NCI-H526 treated with DMSO at 0.1 percent for 48 hours (cell line): ENCODE results near the gene TMEM132E.
"Not testable (repeated sequence)": the region's sequence is repeated elsewhere in the genome, so short reads cannot be mapped to it uniquely, and the experiment has no call there.

ENCODE experiments used
- DNase-seq: peaks from one replicate; lab custom pipeline; 2025; lab: John Stamatoyannopoulos, UW

TMEM132E gene

GRCh38 chr17:34579017-34579946, at the start of gene TMEM132E:
TMEM132E (plus strand) TSS chr17:34579582; CDS start chr17:34581077, 1,495 bp downstream.
- peak; percentile 48 for DNase-seq

DNA sequence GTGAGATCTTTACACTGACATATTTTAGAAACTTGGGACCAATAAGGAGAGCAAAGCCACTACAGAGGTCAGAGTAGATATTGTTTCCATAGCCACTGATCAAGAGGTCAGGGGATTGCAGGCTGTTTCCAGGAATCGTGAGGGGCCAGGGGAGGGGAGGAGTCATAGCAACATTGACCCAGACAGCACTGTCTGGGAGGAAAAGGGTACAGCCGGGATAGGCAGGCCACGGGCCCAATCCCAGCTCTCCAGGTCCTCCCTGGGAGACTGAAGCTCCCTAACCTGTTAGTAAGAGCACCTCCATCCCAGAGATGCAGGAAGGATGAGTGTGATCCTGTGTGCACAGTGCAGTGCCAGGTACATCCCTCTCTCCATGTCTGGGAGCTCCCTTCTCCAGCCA, 48.5 kb upstream of the TMEM132E start:
- DNase-seq = no peak

- no peak for DNase-seq
Observed at GRCh38 chr17:34532281-34533065, 46.9 kb upstream of the TMEM132E start.

GRCh38 chr17:34533806-34534527, 45.4 kb upstream of the TMEM132E start:
- no peak for DNase-seq

DNA sequence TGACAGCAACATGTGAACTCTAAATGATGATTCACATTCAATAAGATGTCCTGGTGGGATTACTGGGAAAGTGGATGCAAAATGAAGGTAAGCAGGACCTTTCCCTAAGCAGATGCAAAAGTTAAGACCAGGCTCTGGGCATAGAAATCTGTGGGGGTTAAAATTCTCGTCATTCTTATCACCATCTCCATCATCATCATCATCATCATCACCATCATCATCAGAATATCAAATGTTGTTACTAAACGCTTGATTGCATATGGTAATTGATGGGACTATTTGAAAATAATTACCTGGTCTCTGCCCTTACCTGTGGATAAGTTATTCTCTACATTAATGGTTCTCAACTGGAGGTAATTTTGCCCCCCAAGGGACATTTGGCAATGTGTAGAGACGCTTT, 41.9 kb upstream of the TMEM132E start:
- no peak for DNase-seq

DNA sequence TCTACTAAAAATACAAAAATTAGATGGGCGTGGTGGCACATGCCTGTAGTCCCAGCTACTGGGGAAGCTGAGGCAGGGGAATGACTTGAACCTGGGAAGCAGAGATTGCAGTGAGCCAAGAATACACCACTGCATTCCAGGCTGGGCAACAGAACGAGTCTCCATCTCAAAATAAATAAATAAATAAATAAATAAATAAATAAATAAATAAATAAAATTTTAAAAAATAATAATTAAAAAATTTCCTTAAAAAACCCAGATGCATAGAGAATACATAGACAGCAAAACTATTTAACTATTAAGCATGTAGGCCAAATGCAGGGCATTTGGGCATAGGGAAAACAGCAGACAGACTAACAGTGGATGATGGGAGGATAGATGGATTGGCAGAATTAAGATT, 40.8 kb upstream of the TMEM132E start:
- not testable (repeated sequence) for DNase-seq

DNA sequence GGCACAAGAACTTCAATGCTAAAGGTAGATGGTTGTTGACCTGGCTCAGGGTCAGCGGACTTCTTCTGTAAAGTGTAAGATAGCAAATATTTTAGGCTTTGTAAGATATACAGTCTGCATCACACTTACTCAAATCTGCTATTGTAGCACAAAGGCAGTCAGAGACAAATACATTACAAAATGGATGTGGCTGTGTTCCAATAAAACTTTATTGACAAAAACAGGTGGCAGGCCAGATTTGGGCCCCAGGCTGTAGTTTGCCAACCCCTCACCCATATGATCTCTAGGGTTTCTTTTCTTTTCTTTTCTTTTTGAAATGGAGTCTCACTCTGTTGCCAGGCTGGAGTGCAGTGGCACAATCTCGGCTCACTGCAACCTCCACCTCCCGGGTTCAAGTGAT, 39.5 kb upstream of the TMEM132E start:
- DNase-seq = no peak

- no peak for DNase-seq
Observed at GRCh38 chr17:34542700-34543336, 36.6 kb upstream of the TMEM132E start.

- DNase-seq = no peak
Observed at GRCh38 chr17:34547453-34548063, 31.8 kb upstream of the TMEM132E start.

- DNase-seq = no peak
Observed at GRCh38 chr17:34549966-34550365, 29.4 kb upstream of the TMEM132E start.

DNA sequence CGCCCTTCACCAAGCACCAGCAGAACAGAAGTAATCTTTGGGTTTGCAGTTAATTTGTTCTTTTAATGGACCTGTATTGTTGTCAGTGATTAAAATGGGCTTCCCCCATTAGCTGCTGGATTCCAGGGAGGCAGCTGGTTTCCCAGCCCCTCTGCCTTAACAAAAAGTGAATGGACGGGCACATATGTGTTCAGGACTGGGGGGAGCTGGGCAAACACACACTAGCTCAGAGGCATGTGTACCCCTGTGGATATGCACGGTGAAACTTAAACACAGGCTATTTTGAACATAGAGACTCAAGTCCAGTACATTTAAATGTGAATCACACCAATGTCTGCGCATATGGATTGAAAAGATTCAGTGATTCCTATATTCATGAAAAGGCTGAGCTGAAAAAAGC, 25.5 kb upstream of the TMEM132E start:
- no peak for DNase-seq

DNA sequence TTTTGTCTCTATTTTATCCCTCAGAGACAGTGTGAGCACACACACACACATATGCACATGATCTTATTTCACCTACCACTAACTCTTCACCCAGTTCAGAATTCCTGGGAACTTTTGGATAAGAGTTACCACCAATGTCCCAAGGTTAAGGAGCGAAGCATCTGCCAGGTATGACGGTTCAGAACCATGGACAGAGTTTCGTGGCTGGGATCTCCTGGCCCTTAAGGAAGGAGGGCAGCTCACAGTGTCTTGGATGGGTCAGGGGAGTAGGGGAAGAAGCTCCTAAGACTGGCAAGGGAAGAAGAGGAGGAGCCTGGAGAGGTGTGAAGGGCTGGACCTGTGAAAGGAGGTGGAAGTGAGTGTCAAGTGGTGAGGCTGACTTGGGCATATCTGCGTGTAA, 23.0 kb upstream of the TMEM132E start:
- no peak for DNase-seq

- DNase-seq = no peak
Observed at GRCh38 chr17:34556931-34557330, 22.5 kb upstream of the TMEM132E start.

GRCh38 chr17:34561328-34561727, 18.1 kb upstream of the TMEM132E start:
- no peak for DNase-seq

DNA sequence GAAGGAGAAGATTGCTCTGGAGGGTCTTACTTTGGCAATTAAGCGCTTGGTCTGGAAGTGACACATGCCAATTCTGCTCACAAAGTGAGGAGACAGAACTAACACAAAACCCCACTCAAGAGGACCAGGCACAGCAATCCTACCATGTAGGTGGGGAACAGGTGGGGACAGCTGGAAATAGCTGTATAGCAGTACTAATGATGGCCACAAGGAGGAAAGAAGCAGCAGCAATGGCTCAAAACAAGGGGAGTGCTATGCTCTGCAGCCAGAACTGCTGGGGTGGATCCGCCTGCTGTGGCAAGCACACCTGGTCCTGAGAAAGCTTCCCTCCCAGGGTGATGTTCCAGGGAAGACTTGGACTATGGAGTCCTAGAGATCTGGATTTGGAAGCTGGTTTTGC, 17.0 kb upstream of the TMEM132E start:
- DNase-seq = peak; percentile 16

DNA sequence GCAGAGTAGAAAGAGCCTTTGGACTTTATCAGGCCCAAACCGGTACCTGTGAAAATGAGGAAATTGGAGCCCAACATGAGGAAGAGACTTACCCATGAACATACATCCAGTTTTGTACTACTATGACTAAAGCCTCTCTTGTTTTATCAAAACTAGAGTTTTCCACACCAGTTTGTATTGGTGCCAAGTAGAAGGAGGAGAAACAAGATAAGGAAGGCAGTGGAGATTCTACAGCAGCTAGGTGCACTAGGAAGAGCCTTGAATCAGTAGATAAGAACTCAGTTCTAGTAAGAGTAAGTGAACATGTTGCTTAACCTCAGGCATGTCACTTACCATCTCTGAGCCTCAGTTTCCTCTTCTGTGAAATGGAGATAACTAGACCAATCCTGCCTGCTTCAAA, 13.7 kb upstream of the TMEM132E start:
- no peak for DNase-seq

DNA sequence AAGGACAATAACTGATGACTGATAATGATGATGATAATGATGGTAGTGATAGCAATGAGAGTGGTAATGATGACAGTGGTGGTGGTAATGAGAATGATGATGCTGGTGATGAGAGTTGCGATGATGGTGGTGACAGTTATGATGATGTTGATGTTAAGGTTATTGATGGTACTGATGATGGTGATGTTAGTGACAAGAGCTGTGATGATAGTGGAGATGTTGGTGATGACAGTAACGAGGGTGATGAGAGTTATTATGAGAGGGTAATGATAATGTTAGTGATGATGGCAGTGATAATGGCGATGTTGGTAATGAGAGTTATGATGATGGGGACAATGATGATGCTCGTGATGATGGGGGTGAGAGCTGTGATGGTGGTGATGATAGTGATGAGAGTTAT, 13.2 kb upstream of the TMEM132E start:
- no peak for DNase-seq

- DNase-seq = no peak
Observed at GRCh38 chr17:34566873-34567272, 12.5 kb upstream of the TMEM132E start.

DNA sequence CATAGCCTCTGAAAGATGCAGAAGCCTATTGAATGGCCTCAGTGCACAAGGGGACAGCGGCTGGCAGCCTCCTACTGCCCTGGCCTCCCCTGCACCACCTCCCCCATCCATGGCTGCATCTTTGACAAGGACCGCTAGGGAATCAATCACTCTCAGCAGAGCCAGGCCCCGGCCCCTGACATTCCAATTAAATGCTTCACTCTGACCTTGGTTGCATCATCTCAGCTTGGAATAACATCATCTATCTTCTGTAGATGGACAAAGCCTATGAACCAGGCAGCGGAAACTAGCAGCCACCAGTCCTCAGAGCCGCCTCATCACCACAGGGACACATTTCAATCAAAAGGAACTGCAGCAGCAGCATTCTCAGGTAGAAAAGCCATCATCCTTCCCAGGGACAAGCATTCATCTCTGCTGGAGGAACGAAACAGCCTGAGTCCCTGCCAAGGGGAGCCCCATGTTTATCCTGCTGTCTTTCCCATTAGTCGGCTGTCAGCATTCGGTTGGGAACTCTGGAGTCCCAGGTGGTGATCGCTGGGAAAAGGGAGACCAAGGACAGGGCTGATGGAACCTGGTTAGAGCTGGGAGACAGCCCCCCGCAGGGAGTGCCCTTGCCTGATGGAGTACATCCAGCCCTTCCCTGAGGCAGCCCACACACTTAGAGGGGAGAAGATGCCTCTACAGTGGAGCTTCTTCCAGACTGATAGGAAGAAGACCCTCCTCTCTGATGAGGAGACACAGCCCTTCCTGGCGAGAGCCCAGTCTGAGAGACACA, 11.5 kb upstream of the TMEM132E start:
- DNase-seq = no peak

DNA sequence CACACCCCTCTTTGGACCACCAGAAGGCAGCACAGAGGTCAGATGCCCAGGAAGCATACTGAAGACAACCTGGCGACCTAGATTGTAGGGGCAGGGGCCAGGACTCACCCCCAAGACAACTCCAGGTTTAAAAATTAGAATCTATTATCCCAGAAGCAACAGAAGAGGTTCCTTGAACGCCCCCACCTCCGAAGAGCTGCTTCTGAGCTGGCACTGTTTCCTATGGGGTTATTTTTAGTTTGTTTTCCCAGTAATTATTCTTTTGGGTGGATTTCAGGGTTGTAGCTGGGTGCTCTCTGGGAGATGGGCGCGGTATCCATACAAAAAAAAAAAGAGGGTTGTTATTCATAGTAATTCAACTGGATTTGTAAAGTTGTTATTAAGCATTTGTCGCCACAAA, 10.4 kb upstream of the TMEM132E start:
- no peak for DNase-seq

GRCh38 chr17:34569591-34569990, 9.8 kb upstream of the TMEM132E start:
- no peak for DNase-seq
